Cardiac septum (tissue), 1 donor: Measurements from ENCODE around the gene EXOSC6. TPM values are rescaled to one million over a fixed set of nuclear protein-coding genes. Genes with fewer than 3 reads are reported as not detected.
"Not testable (repeated sequence)": the region's sequence is repeated elsewhere in the genome, so short reads cannot be mapped to it uniquely, and the experiment has no call there.

ENCODE experiments used
- DNase-seq: peaks from one replicate; pipeline ENCODE4 v3.0.0-alpha.2; 2020; ENCODE audit warnings: low spot score
- intact Hi-C: fragments of 100-400 bp; cut with DNase I; formaldehyde crosslinking; loops from one replicate; pipeline ENCODE4 v1.14.0; 2022
- total RNA-seq: library from RNA; stranded (reverse); fragmentation: NEBNext Ultra II Directional; extraction: Animal tissue kit (Norgen Biotek cat#: 25700); gene quantifications from one replicate; pipeline ENCODE4 v1.2.1, GENCODE V29; 2021
- donor health status: DM: no; HTN: no; CAD: no.

The EXOSC6 gene
- total RNA-seq, 1 donor from 2014 or later, result 10.6 TPM

- intact Hi-C loops, DNase-seq: not testable (repeated sequence)
Observed at GRCh38 chr16:70206382-70206781, 45.4 kb downstream of the EXOSC6 start.

- intact Hi-C loops, DNase-seq: not testable (repeated sequence)
Observed at GRCh38 chr16:70204668-70205405, 46.9 kb downstream of the EXOSC6 start.

- intact Hi-C loops, DNase-seq: not testable (repeated sequence)
Observed at GRCh38 chr16:70204010-70204409, 47.7 kb downstream of the EXOSC6 start.

- DNase-seq, intact Hi-C loops: not testable (repeated sequence)
Observed at GRCh38 chr16:70203508-70203907, 48.2 kb downstream of the EXOSC6 start.

GRCh38 chr16:70200063-70200462, 51.7 kb downstream of the EXOSC6 start:
- DNase-seq, intact Hi-C loops: not testable (repeated sequence)

- DNase-seq, intact Hi-C loops: not testable (repeated sequence)
Observed at GRCh38 chr16:70199170-70199569, 52.6 kb downstream of the EXOSC6 start.

GRCh38 chr16:70198666-70199065, 53.1 kb downstream of the EXOSC6 start:
- intact Hi-C loops, DNase-seq: not testable (repeated sequence)

- DNase-seq, intact Hi-C loops: not testable (repeated sequence)
Observed at GRCh38 chr16:70198230-70198629, 53.5 kb downstream of the EXOSC6 start.

- intact Hi-C loops, result not testable (repeated sequence)
Observed at GRCh38 chr16:70197611-70198010, 54.1 kb downstream of the EXOSC6 start.

More at GRCh38 chr16:70197611-70198010, 54.1 kb downstream of the EXOSC6 start:
- not testable (repeated sequence) for DNase-seq

Other genes starting within 250 kb of the EXOSC6 start
- gene PDPR, start 137.6 kb downstream of the EXOSC6 start, total RNA-seq, result 22.5 TPM
- gene CLEC18C, start 78.2 kb downstream of the EXOSC6 start, total RNA-seq, result 0.11 TPM
- 57.2 TPM for gene AARS1, start 37.6 kb upstream of the EXOSC6 start, total RNA-seq
- 13.7 TPM for gene DDX19B, start 47.2 kb upstream of the EXOSC6 start, total RNA-seq
- 22.2 TPM for gene DDX19A, start 95.0 kb upstream of the EXOSC6 start, total RNA-seq
- 24.2 TPM for gene ST3GAL2, start 187.2 kb upstream of the EXOSC6 start, total RNA-seq
- 9.4 TPM for gene FCSK, start 202.7 kb upstream of the EXOSC6 start, total RNA-seq